ENCODE measurements around the gene ZNF423.

ZNF423 gene

DNA sequence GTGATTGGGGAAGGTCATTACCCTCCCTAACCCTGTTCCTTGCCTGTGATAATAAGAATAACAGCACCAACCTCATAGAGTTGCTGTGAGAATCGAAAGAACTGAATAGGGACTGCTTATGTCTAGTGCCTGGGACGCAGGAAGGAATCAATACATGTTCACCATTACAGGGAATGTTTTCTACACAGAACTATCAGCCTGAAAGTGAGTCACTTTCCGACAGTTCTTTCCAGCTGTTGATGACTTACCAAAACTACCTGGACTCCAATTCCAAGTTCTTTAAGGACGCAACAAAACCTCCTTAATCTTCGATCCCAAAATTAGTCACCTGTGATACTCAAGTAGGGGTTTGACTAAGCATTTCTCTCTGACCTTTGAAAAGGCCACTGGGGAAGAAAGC, 29.4 kb downstream of the ZNF423 start:
- no peak for DNase-seq (ENCODE audit: low read depth in 1 of 2, low spot score in 1 of 2)

GRCh38 chr16:49825041-49825440, 30.9 kb downstream of the ZNF423 start:
- no peak for DNase-seq (ENCODE audit: low read depth in 1 of 2, low spot score in 1 of 2)

GRCh38 chr16:49824593-49824992, 31.3 kb downstream of the ZNF423 start:
- no peak for DNase-seq (ENCODE audit: low read depth in 1 of 2, low spot score in 1 of 2)

DNA sequence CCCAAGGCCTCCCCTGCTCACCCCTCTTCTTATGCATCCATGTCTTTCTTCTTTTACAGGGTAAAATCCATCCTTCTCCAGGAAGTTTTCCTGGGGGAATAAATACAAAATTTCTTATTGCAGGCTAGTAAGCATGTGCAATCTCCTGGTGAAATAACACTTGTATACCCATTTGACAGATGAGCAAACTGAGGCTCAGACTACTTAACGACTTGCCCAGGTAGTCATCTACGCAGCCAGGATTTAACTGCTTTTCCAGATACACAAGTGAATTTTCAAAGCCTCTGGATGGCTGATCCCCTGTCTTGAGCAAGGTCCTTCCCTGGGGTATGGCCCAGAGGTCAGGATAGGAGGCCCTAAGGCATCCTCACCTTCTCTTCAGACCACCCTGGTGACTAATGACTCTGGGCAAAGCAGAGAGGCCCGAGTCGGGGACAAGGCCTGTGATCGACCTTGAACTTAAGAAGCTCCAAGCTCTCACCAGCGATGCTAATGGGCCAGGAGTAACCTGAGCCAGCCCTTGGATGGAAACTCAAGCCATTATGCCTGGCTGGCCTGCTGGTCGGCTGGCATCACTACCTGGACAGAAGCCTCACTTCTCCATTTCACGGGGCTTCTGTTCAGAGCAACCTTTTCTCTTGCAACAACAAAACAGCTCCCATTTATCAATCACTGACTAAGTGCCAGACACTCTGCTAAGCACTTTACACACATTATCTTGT, 33.1 kb downstream of the ZNF423 start:
- DNase-seq (ENCODE audit: low read depth in 1 of 2, low spot score in 1 of 2): no peak

GRCh38 chr16:49821614-49822282, 34.2 kb downstream of the ZNF423 start:
- no peak for DNase-seq (ENCODE audit: low read depth in 1 of 2, low spot score in 1 of 2)

DNA sequence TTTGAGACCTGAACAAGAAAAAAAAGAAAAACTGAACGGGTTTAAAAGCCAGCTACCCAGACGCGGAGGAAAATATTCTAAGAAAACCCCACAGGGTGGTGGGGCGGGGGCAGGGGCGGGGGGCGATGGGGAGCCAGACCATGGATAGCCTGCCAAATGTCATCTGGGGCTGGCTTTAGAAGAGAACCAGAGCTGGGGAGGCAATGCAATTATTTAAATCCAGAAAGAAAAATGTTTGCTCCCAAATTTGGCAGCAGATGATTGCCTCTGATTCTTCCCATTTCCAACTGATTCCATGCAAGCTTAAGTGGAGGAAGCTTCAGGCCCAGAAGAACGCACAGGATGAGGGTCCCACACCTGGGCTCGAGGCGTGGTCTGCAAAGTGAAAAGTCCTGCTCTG, 34.8 kb downstream of the ZNF423 start:
- no peak for DNase-seq (ENCODE audit: low read depth in 1 of 2, low spot score in 1 of 2)

GRCh38 chr16:49817754-49818507, 38.0 kb downstream of the ZNF423 start:
- no peak for DNase-seq (ENCODE audit: low read depth in 1 of 2, low spot score in 1 of 2)

DNA sequence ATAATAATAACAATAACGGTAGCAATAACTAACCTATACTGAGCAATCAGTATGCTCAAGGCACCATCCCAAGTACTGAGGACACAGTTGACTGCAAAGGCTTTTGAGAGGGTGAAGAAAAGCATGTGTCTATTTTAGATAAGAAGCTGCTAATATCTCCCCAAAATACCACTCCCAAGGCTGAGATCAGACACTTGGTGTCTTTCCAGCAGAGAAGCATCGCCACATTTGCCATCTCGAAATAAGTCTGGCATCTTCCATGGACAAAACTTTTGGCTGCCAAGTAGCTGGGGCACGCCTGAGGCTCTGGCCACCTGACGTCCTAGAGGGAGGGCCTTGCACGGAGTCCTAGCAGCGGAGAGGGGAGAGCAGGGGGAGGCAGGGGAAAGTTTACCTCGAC, 39.0 kb downstream of the ZNF423 start:
- no peak for DNase-seq (ENCODE audit: low read depth in 1 of 2, low spot score in 1 of 2)

- no peak for DNase-seq (ENCODE audit: low read depth in 1 of 2, low spot score in 1 of 2)
Measured at GRCh38 chr16:49811644-49812334, 44.1 kb downstream of the ZNF423 start.

DNA sequence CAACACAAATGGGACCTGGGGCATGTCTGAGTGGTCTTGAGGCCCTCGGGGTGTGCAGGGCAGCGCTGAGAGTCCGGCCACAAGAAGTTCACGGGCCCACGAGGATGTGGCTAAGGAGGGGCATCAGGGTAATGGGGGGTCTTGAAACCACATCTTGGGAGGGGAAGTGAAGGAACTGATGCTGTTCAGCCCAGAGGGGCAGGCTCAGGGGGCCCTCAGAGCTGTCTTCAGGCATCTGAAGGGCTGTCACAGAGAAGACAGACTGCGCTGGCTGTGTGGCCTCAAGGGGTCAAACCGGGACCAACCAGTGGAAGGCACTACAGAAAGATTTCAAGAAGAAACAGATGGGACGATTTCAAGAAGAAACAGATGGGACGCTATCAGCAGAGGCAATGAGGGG, 45.1 kb downstream of the ZNF423 start:
- DNase-seq (ENCODE audit: low read depth in 1 of 2, low spot score in 1 of 2): no peak

GRCh38 chr16:49809561-49809960, 46.4 kb downstream of the ZNF423 start:
- no peak for DNase-seq (ENCODE audit: low read depth in 1 of 2, low spot score in 1 of 2)

- DNase-seq (ENCODE audit: low read depth in 1 of 2, low spot score in 1 of 2): no peak
Measured at GRCh38 chr16:49809062-49809461, 46.9 kb downstream of the ZNF423 start.

DNA sequence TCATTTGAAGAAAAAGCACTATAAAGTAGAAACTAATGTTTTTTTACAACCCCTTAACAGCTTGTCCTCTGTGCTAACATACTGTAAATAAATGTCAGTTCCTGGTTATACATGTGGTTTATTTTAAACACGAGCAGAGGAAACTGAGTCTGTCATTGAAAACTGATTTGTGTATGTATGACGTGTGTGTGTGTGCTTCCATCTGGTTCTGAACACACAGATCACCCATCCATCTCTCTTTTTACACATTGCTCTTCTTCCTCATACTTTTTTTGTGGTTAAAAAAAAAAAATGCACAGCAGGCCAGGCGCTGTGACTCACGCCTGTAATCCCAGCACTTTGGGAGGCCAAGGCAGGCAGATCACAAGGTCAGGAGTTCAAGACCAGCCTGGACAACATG, 49.5 kb downstream of the ZNF423 start:
- no peak for DNase-seq (ENCODE audit: low read depth in 1 of 2, low spot score in 1 of 2)

DNA sequence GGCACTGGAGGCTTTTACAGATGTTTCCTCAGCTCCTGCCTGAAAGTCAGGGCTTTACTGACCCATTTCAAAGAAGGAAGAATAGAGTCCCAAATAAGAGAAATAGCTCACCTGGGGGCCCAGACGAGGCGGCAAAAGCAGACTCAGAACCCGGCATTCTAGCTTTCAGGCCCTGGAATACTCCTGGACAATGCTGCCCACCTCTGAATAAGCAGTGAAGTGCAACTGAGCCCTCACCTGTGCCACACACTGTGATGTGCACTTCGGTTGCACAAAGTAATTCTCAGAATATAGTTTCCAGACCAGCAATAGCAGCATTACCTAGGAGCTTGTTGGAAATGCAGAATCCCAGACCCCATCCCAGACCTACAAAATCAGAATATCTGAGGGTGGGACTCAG, 54.6 kb downstream of the ZNF423 start:
- DNase-seq (ENCODE audit: low read depth in 1 of 2, low spot score in 1 of 2): no peak

- no peak for DNase-seq (ENCODE audit: low read depth in 1 of 2, low spot score in 1 of 2)
Measured at GRCh38 chr16:49800876-49801275, 55.0 kb downstream of the ZNF423 start.

- DNase-seq (ENCODE audit: low read depth in 1 of 2, low spot score in 1 of 2): no peak
Measured at GRCh38 chr16:49800441-49800840, 55.5 kb downstream of the ZNF423 start.

GRCh38 chr16:49799172-49799571, 56.7 kb downstream of the ZNF423 start:
- DNase-seq (ENCODE audit: low read depth in 1 of 2, low spot score in 1 of 2): no peak

DNA sequence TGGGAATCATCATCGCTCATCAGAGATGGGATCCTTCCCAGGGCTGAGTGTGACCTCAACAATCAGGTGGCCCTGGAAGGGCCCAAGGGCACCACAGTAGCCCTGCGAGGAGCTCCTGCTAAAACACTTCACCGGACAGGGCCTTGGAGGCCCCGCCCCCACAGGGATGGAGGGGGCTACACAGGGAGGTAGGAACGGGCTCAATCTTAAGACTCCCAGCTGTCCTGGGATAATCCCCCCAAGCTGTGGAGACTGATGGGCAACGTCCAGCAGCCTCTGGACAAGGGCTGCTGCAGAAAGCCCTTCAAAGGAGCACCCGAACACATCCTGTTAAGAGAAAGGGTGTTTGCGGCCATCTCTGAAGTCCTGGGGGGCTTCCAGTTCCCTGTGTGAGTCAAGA, 60.4 kb downstream of the ZNF423 start:
- no peak for DNase-seq (ENCODE audit: low read depth in 1 of 2, low spot score in 1 of 2)

- no peak for DNase-seq (ENCODE audit: low read depth in 1 of 2, low spot score in 1 of 2)
Measured at GRCh38 chr16:49793244-49793643, 62.7 kb downstream of the ZNF423 start.

DNA sequence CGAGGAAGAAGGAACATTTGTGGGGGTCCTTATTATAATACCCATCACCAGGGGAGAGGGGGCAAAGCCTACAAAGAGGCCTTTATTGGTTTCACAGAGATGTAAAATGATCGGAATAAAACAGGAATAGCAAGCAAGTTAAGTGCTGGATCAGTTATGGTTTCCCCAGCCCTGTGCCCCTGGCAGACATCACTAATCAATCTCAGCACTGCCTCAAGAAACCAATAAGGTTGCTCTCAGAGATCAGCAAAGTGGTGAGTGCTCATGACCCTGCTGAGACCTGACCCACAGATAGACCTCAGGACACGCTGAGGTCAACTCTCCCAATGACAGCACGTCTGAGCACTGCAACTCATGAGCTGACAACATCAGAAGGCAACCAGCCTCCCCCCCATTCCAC, 66.3 kb downstream of the ZNF423 start:
- no peak for DNase-seq (ENCODE audit: low read depth in 1 of 2, low spot score in 1 of 2)

- DNase-seq (ENCODE audit: low read depth in 1 of 2, low spot score in 1 of 2): no peak
Measured at GRCh38 chr16:49788986-49789385, 66.9 kb downstream of the ZNF423 start.

DNA sequence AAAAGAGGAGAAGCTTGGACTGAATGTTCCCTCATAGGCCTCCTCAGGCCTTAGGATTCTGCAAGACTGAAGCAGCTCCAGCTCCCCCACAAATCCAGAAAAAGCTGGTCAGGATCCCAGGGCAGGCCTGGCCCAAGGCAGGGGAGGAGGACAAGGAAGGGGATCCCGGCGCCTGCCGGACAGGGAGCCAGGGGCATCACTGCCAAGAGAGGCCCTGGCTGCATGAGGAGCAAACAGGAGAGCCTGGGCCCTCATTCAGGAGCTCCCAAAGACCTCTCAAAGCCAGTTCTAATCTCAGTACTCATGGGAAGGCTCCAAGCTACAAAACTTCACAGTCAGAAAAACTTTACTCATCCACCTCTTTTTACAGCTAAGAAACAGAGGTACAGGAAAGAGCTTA, 67.3 kb downstream of the ZNF423 start:
- no peak for DNase-seq (ENCODE audit: low read depth in 1 of 2, low spot score in 1 of 2)
